ENCODE results near the gene NRXN3. TPM values are rescaled to one million over a fixed set of nuclear protein-coding genes. Genes with fewer than 3 reads are reported as not detected.
"Not testable (repeated sequence)": the region's sequence is repeated elsewhere in the genome, so short reads cannot be mapped to it uniquely, and the experiment has no call there.

NRXN3 gene
- total RNA-seq, 2 donors from 2014 or later: not detected

- H3K4me3 Mint-ChIP-seq: no peak overlapping the region
- no peak for DNase-seq
- H3K27me3 Mint-ChIP-seq (ENCODE audit: low read depth): no peaks in the 10 kb centered on the region
- no peak overlapping the region for H3K27ac Mint-ChIP-seq
- H3K4me1 Mint-ChIP-seq (ENCODE audit: low read depth): no peaks in the 10 kb centered on the region
- no peak for ATAC-seq (replicated peaks in 1 of 2)
- H3K36me3 Mint-ChIP-seq (ENCODE audit: insufficient read depth in 2 of 2): peaks cover 2 to 3% of the 10 kb centered on the region in 2 donors
- peaks cover 7 to 9% of the 10 kb centered on the region in 2 donors for H3K9me3 Mint-ChIP-seq
Observed at GRCh38 chr14:79740066-79740601, 1570.0 kb downstream of the NRXN3 start.

- Mint-ChIP-seq H3K9me3 (peaks cover 7 to 8% of the 10 kb centered on the region in 2 donors), H3K36me3 (ENCODE audit: insufficient read depth in 2 of 2) (peaks cover 2 to 3% of the 10 kb centered on the region in 2 donors), H3K27ac (no peak overlapping the region), H3K4me1 (ENCODE audit: low read depth) (no peaks in the 10 kb centered on the region), H3K4me3 (no peak overlapping the region), H3K27me3 (ENCODE audit: low read depth) (no peaks in the 10 kb centered on the region)
- ATAC-seq (replicated peaks in 1 of 2) (no peak), DNase-seq (no peak)
Observed at GRCh38 chr14:79742142-79742541, 1572.0 kb downstream of the NRXN3 start.

DNA sequence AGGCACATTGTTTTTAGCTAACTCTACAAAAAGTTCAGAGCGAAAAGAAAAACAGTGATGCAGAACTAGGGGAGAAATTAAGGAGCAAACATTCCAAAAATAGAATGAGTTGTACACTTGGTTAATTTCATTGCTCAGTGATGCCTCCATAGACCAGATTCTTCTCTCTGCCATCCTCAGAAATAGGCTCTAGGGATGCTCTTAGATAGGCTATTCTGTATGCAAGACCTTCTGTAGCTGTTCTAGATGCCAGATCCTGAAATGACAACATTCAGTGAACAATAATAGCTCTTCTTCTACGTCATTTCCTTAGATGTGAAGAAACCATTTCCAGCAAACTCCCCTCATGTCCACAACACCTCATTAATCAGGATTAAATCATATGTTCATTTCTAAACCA lies 1574.9 kb downstream of the NRXN3 start:
- no peak for DNase-seq
- Mint-ChIP-seq H3K4me1 (ENCODE audit: low read depth) (no peaks in the 10 kb centered on the region), H3K27ac (no peak overlapping the region), H3K27me3 (ENCODE audit: low read depth) (no peaks in the 10 kb centered on the region), H3K9me3 (peaks cover 3 to 7% of the 10 kb centered on the region in 2 donors), H3K4me3 (no peak overlapping the region), H3K36me3 (ENCODE audit: insufficient read depth in 2 of 2) (peaks cover 0 to under 1% of the 10 kb centered on the region in 2 donors)
- ATAC-seq (replicated peaks in 1 of 2): no peak

DNA sequence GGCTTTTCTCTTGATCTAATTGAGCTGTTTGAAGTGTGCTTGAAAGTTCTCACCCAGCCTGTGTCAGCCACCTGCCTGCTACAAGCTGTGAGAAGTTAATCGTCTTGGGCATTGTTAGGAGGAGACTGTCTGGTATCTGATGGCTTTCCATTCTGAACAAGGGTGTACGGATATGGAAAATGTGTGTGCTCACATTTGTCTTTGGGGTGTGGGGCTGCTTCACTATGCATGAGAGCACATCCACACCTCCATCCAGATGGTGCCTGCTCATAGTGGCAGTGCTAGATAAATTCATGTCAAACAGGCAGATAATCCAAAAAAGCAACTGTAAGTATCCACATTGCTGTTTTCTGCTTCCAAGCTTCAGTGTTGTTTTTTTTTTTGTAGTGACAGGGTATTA lies 1578.9 kb downstream of the NRXN3 start:
- Mint-ChIP-seq H3K9me3 (peaks cover 0 to 6% of the 10 kb centered on the region in 2 donors), H3K4me3 (no peak overlapping the region), H3K36me3 (ENCODE audit: insufficient read depth in 2 of 2) (no peaks in the 10 kb centered on the region), H3K27ac (no peak overlapping the region), H3K4me1 (ENCODE audit: low read depth) (no peaks in the 10 kb centered on the region), H3K27me3 (ENCODE audit: low read depth) (no peaks in the 10 kb centered on the region)
- ATAC-seq (replicated peaks in 1 of 2) (no peak), DNase-seq (no peak)

DNA sequence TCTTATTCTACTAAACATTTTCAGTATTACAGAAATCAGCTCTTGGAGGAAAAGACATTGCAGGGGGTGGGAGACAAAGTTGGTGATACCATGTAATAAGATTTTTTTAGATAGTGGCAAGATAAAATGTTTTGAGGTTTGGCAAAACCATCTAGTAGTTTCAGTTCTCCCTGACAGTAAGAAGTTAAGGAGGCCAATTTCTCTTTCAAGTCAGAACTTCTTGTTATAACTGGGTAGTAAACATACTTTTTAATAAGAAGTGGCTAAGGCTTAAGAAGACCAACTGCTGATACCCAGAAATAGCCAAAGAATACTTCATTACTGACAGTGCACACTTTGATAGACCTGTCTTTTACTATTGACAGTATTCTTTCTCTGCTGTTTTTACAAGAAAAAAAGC lies 1588.8 kb downstream of the NRXN3 start:
- Mint-ChIP-seq H3K9me3 (peaks cover 0 to 8% of the 10 kb centered on the region in 2 donors), H3K4me1 (ENCODE audit: low read depth) (no peaks in the 10 kb centered on the region), H3K27ac (no peak overlapping the region), H3K4me3 (no peak overlapping the region), H3K27me3 (ENCODE audit: low read depth) (no peaks in the 10 kb centered on the region), H3K36me3 (ENCODE audit: insufficient read depth in 2 of 2) (peaks cover 0 to 4% of the 10 kb centered on the region in 2 donors)
- ATAC-seq (replicated peaks in 1 of 2) (no peak), DNase-seq (no peak)

DNA sequence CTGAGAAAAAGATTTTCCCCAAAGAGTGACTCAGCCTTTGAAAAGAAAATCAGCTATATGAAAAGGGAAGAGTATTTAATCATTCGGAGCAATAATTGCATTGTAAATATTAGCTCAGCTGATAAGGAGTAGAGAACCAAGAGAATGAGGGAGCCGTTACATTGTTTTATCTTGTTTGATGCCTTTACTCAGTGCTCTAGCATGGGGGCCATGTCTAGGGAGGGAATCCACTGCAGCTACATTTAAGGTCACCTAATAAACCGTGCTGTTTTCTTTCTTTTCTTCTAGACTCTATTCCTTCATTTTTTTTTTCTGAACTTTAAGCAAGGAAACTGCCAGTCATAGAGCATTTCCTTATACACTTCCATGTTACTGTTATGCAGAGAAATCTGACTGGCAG lies 1594.2 kb downstream of the NRXN3 start:
- Mint-ChIP-seq H3K4me3 (no peak overlapping the region), H3K9me3 (peaks cover 0 to 14% of the 10 kb centered on the region in 2 donors), H3K27ac (no peak overlapping the region), H3K4me1 (ENCODE audit: low read depth) (no peaks in the 10 kb centered on the region), H3K27me3 (ENCODE audit: low read depth) (no peaks in the 10 kb centered on the region), H3K36me3 (ENCODE audit: insufficient read depth in 2 of 2) (peaks cover 0 to 3% of the 10 kb centered on the region in 2 donors)
- DNase-seq (no peak), ATAC-seq (replicated peaks in 1 of 2) (no peak)

DNA sequence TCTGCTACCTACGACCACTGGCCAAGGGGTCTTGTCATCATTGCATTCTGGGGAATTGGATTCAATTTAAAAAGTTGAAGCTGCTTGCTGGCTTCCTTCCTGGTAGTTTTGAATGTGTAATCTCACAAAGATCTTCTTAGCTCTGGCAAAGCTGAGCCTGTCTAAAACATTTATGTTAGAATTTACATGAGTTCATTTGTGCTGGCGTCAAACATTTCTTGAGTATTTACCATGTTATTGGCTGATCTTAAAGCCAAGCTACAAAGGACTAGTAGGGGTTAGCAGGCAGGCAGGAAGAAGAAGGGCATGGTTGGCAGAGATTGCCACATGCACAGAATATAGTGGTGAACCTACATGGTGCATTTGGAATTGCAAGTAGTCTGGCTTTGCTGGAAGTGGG lies 1596.3 kb downstream of the NRXN3 start:
- H3K27ac Mint-ChIP-seq: no peak overlapping the region
- no peaks in the 10 kb centered on the region for H3K27me3 Mint-ChIP-seq (ENCODE audit: low read depth)
- H3K36me3 Mint-ChIP-seq (ENCODE audit: insufficient read depth in 2 of 2): peaks cover 0 to 6% of the 10 kb centered on the region in 2 donors
- no peak overlapping the region for H3K4me3 Mint-ChIP-seq
- no peak for ATAC-seq (replicated peaks in 1 of 2)
- no peaks in the 10 kb centered on the region for H3K4me1 Mint-ChIP-seq (ENCODE audit: low read depth)
- no peak for DNase-seq
- H3K9me3 Mint-ChIP-seq: peaks cover 0 to 20% of the 10 kb centered on the region in 2 donors

GRCh38 chr14:79767251-79767650 lies 1597.1 kb downstream of the NRXN3 start:
- H3K4me1 Mint-ChIP-seq (ENCODE audit: low read depth): no peaks in the 10 kb centered on the region
- peaks cover 0 to 6% of the 10 kb centered on the region in 2 donors for H3K36me3 Mint-ChIP-seq (ENCODE audit: insufficient read depth in 2 of 2)
- H3K27ac Mint-ChIP-seq: no peak overlapping the region
- peaks cover 0 to 20% of the 10 kb centered on the region in 2 donors for H3K9me3 Mint-ChIP-seq
- ATAC-seq (replicated peaks in 1 of 2) (no peak), DNase-seq (no peak)
- no peak overlapping the region for H3K4me3 Mint-ChIP-seq
- H3K27me3 Mint-ChIP-seq (ENCODE audit: low read depth): no peaks in the 10 kb centered on the region

DNA sequence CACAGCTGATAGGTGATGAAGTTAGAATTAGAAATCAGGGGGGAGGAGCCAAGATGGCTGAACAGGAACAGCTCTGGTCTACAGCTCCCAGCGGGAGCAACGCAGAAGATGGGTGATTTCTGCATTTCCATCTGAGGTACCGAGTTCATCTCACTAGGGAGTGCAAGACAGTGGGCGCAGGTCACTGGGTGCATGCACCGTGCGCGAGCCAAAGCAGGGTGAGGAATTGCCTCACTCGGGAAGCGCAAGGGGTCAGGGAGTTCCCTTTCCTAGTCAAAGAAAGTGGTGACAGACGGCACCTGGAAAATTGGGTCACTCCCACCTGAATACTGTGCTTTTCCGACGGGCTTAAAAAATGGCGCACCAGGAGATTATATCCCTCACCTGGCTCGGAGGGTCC lies 1597.5 kb downstream of the NRXN3 start:
- H3K9me3 Mint-ChIP-seq: peaks cover 0 to 20% of the 10 kb centered on the region in 2 donors
- H3K36me3 Mint-ChIP-seq (ENCODE audit: insufficient read depth in 2 of 2); H3K4me3 Mint-ChIP-seq; DNase-seq; ATAC-seq (replicated peaks in 1 of 2); H3K27ac Mint-ChIP-seq; H3K27me3 Mint-ChIP-seq (ENCODE audit: low read depth); H3K4me1 Mint-ChIP-seq (ENCODE audit: low read depth): not testable (repeated sequence)

- Mint-ChIP-seq H3K36me3 (ENCODE audit: insufficient read depth in 2 of 2) (peaks cover 0 to 2% of the 10 kb centered on the region in 2 donors), H3K9me3 (peaks cover 4% of the 10 kb centered on the region in 2 donors), H3K4me1 (ENCODE audit: low read depth) (no peaks in the 10 kb centered on the region), H3K27me3 (ENCODE audit: low read depth) (no peaks in the 10 kb centered on the region), H3K27ac (no peak overlapping the region), H3K4me3 (no peak overlapping the region)
- no peak for DNase-seq
- no peak for ATAC-seq (replicated peaks in 1 of 2)
Observed at GRCh38 chr14:79781882-79782281, 1611.7 kb downstream of the NRXN3 start.

- H3K4me1 Mint-ChIP-seq (ENCODE audit: low read depth): no peaks in the 10 kb centered on the region
- peaks cover 2% of the 10 kb centered on the region in 2 donors for H3K36me3 Mint-ChIP-seq (ENCODE audit: insufficient read depth in 2 of 2)
- no peaks in the 10 kb centered on the region for H3K27me3 Mint-ChIP-seq (ENCODE audit: low read depth)
- no peak overlapping the region for H3K4me3 Mint-ChIP-seq
- H3K27ac Mint-ChIP-seq: no peak overlapping the region
- H3K9me3 Mint-ChIP-seq: peaks cover 7 to 9% of the 10 kb centered on the region in 2 donors
- no peak for DNase-seq
- no peak for ATAC-seq (replicated peaks in 1 of 2)
Observed at GRCh38 chr14:79783041-79783440, 1612.9 kb downstream of the NRXN3 start.

- DNase-seq (no peak), ATAC-seq (replicated peaks in 1 of 2) (no peak)
- Mint-ChIP-seq H3K9me3 (peaks cover 9 to 16% of the 10 kb centered on the region in 2 donors), H3K4me3 (no peak overlapping the region), H3K27ac (no peak overlapping the region), H3K27me3 (ENCODE audit: low read depth) (no peaks in the 10 kb centered on the region), H3K4me1 (ENCODE audit: low read depth) (no peaks in the 10 kb centered on the region), H3K36me3 (ENCODE audit: insufficient read depth in 2 of 2) (peaks cover 0 to 2% of the 10 kb centered on the region in 2 donors)
Observed at GRCh38 chr14:79786522-79786921, 1616.3 kb downstream of the NRXN3 start.

DNA sequence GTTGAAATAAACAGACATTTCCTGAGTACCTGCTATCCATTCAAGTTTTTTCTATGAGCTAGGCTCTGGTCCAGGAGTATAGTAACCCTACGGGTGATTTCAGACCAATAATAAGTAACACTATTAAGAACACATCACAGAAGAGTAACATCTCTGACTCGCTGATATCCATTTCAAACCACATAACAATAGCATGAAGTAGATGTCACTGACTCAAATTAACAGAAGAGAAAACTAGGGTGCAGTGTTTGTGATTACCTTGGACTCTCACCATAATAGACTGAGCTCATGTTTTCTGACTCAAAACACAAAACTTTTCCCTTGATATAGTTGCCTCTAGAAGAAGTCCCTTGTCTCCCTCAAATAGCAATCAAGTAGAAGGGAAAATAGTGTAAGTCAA lies 1618.2 kb downstream of the NRXN3 start:
- ATAC-seq (replicated peaks in 1 of 2): no peak
- no peak for DNase-seq
- Mint-ChIP-seq H3K27ac (no peak overlapping the region), H3K4me3 (no peak overlapping the region), H3K9me3 (peaks cover 9 to 16% of the 10 kb centered on the region in 2 donors), H3K36me3 (ENCODE audit: insufficient read depth in 2 of 2) (peaks cover 0 to 2% of the 10 kb centered on the region in 2 donors), H3K27me3 (ENCODE audit: low read depth) (no peaks in the 10 kb centered on the region), H3K4me1 (ENCODE audit: low read depth) (no peaks in the 10 kb centered on the region)

- Mint-ChIP-seq H3K9me3 (peaks cover 9 to 13% of the 10 kb centered on the region in 2 donors), H3K36me3 (ENCODE audit: insufficient read depth in 2 of 2) (peaks cover 0 to 2% of the 10 kb centered on the region in 2 donors), H3K4me1 (ENCODE audit: low read depth) (no peaks in the 10 kb centered on the region), H3K4me3 (no peak overlapping the region), H3K27ac (no peak overlapping the region), H3K27me3 (ENCODE audit: low read depth) (no peaks in the 10 kb centered on the region)
- ATAC-seq (replicated peaks in 1 of 2) (no peak), DNase-seq (no peak)
Observed at GRCh38 chr14:79791055-79791732, 1621.0 kb downstream of the NRXN3 start.
